Mesenchymal stem cell (in vitro differentiated cells and primary cell): ENCODE data around the gene LDHB.

ENCODE experiments used
- DNase-seq: peaks from one replicate; pipeline ENCODE4 v3.0.0-alpha.2; 2013
- H2AFZ ChIP-seq: one replicate; pipeline ENCODE4 v1.6.1; 2013; ENCODE audit warnings: low read depth, mild to moderate bottlenecking, control low read depth, inconsistent platforms, low read length, moderate library complexity
- H2AK5ac ChIP-seq: 2 replicates; pipeline ENCODE4 v1.6.1; 2013; ENCODE audit warnings: low read length, moderate library complexity, mild to moderate bottlenecking, inconsistent platforms; ENCODE audit not compliant: severe bottlenecking
- H2BK120ac ChIP-seq: one replicate; pipeline ENCODE4 v1.6.1; 2013; ENCODE audit warnings: low read depth, mild to moderate bottlenecking, inconsistent platforms, low read length, moderate library complexity
- H2BK12ac ChIP-seq, 2 experiments: one replicate each; pipeline ENCODE4 v1.6.1; 2013; ENCODE audit warnings: inconsistent platforms in 2 of 2, low read length in 2 of 2, mild to moderate bottlenecking in 2 of 2, moderate library complexity in 2 of 2, control low read depth in 1 of 2
- H2BK15ac ChIP-seq: one replicate; pipeline ENCODE4 v1.6.1; 2013; ENCODE audit warnings: mild to moderate bottlenecking, low read depth, inconsistent platforms; ENCODE audit not compliant: poor library complexity, severe bottlenecking
- H2BK5ac ChIP-seq: 2 replicates; pipeline ENCODE4 v1.6.1; 2013; ENCODE audit warnings: low read depth, mild to moderate bottlenecking, low read length, control low read depth, inconsistent platforms; ENCODE audit not compliant: poor library complexity, severe bottlenecking
- H3K14ac ChIP-seq, 2 experiments: one replicate each; pipeline ENCODE4 v1.6.1; 2013; ENCODE audit warnings: inconsistent platforms in 2 of 2, low read length in 2 of 2, control low read depth in 1 of 2, mild to moderate bottlenecking in 1 of 2, moderate library complexity in 1 of 2
- H3K18ac ChIP-seq, 2 experiments: one replicate each; pipeline ENCODE4 v1.6.1; 2013; ENCODE audit warnings: inconsistent platforms in 2 of 2, low read length in 2 of 2, control low read depth in 1 of 2, low read depth in 1 of 2, mild to moderate bottlenecking in 1 of 2
- H3K23ac ChIP-seq, 2 experiments: one replicate each; pipeline ENCODE4 v1.6.1; 2013; ENCODE audit warnings: inconsistent platforms in 2 of 2, low read length in 2 of 2, mild to moderate bottlenecking in 2 of 2, moderate library complexity in 2 of 2, control low read depth in 1 of 2
- H3K27ac ChIP-seq: 2 replicates; pipeline ENCODE4 v1.5.1; 2013; ENCODE audit warnings: mild to moderate bottlenecking, moderate library complexity, low read length, control low read depth, inconsistent platforms; ENCODE audit not compliant: poor library complexity, severe bottlenecking
- H3K27me3 ChIP-seq, 2 experiments: 2 replicates each; pipeline versions ENCODE4 v1.6.1 to v1.7.0; 2013; ENCODE audit warnings: low read length in 2 of 2, mild to moderate bottlenecking in 2 of 2, moderate library complexity in 2 of 2, control low read depth in 1 of 2, inconsistent platforms in 1 of 2; ENCODE audit not compliant: control insufficient read depth in 1 of 2, insufficient read depth in 1 of 2
- H3K36me3 ChIP-seq, 2 experiments: 2 replicates each; pipeline versions ENCODE4 v1.6.1 to v1.7.0; 2013; ENCODE audit warnings: low read length in 2 of 2, control low read depth in 1 of 2, inconsistent platforms in 1 of 2, low read depth in 1 of 2, mild to moderate bottlenecking in 1 of 2; ENCODE audit not compliant: insufficient read depth in 2 of 2, control insufficient read depth in 1 of 2
- H3K4ac ChIP-seq, 2 experiments: one replicate each; pipeline ENCODE4 v1.6.1; 2013; ENCODE audit warnings: inconsistent platforms in 2 of 2, low read length in 2 of 2, mild to moderate bottlenecking in 2 of 2, moderate library complexity in 2 of 2, control low read depth in 1 of 2, low read depth in 1 of 2
- H3K4me1 ChIP-seq: 2 replicates; pipeline ENCODE4 v1.6.1; 2013; ENCODE audit warnings: low read depth, low read length, control low read depth; ENCODE audit not compliant: control insufficient read depth, insufficient read depth
- H3K4me2 ChIP-seq: 2 replicates; pipeline ENCODE4 v1.6.1; 2013; ENCODE audit warnings: low read length, mild to moderate bottlenecking, inconsistent platforms; ENCODE audit not compliant: poor library complexity, severe bottlenecking
- H3K4me3 ChIP-seq, 2 experiments: 2 replicates each; pipeline versions ENCODE4 v1.5.1 to v1.7.0; 2013; ENCODE audit warnings: low read length in 2 of 2, mild to moderate bottlenecking in 2 of 2, control low read depth in 1 of 2, low read depth in 1 of 2; ENCODE audit not compliant: insufficient read depth in 1 of 2
- H3K79me1 ChIP-seq: replicated peaks from 2 replicates; pipeline ENCODE4 v1.6.1; 2013; ENCODE audit warnings: mild to moderate bottlenecking, control low read depth, low read length, inconsistent platforms; ENCODE audit not compliant: poor library complexity, severe bottlenecking
- H3K9ac ChIP-seq: 2 replicates; pipeline ENCODE4 v1.7.0; 2013; ENCODE audit warnings: mild to moderate bottlenecking, low read length, moderate library complexity
- H3K9me3 ChIP-seq: 2 replicates; pipeline ENCODE4 v1.7.0; 2013; ENCODE audit warnings: mild to moderate bottlenecking, low read length; ENCODE audit not compliant: control insufficient read depth
- H4K8ac ChIP-seq: one replicate; pipeline ENCODE4 v1.6.1; 2013; ENCODE audit warnings: inconsistent platforms, mild to moderate bottlenecking, low read length, moderate library complexity
- H4K91ac ChIP-seq: one replicate; pipeline ENCODE4 v1.6.1; 2013; ENCODE audit warnings: mild to moderate bottlenecking, low read length, inconsistent platforms
- WGBS: methylation state at CpG from one replicate; pipeline ENCODE4 v1.1.7; 2013; ENCODE audit warnings: mixed read lengths; 5-methylcytosine and 5-hydroxymethylcytosine counted together

The LDHB gene

DNA sequence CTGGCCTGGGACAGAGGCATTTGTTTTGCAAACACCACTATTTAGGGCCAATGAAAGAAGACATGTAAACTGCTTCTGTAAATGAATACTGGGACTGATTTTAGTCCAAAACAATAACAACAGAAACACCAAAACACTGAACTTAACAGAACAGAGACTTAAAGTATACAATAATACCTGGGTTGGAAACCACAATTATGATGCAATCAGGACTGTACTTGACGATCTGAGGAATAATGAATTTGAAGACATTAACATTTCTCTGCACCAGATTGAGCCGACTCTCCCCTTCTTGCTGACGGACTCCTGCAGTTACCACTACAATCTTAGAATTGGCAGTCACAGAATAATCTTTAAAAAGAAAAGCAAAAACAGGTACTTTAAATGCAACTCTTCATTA, 13.9 kb downstream of the LDHB start:
- no peak overlapping the region for H2AFZ ChIP-seq
- H3K27me3 ChIP-seq: no peaks in the 10 kb centered on the region
- H3K36me3 ChIP-seq: peaks cover 8 to 95% of the 10 kb centered on the region in 2 experiments
- 87% methylated on average over 3 of the region's 3 CpGs for WGBS
- H3K9ac ChIP-seq: no peak overlapping the region
- H4K91ac ChIP-seq: no peak overlapping the region
- no peak overlapping the region for H3K4ac ChIP-seq
- H3K9me3 ChIP-seq: no peaks in the 10 kb centered on the region
- H3K4me3 ChIP-seq: no peak overlapping the region
- no peak overlapping the region for H2BK5ac ChIP-seq
- H3K14ac ChIP-seq: no peak overlapping the region
- H2BK120ac ChIP-seq: no peak overlapping the region
- DNase-seq: no peak
- H4K8ac ChIP-seq: no peak overlapping the region
- no peak overlapping the region for H3K18ac ChIP-seq
- no peak overlapping the region for H2BK12ac ChIP-seq
- no peak overlapping the region for H3K4me2 ChIP-seq
- H3K27ac ChIP-seq: no peak overlapping the region
- peaks cover 2% of the 10 kb centered on the region for H3K79me1 ChIP-seq
- no peak overlapping the region for H3K23ac ChIP-seq
- H2AK5ac ChIP-seq: no peak overlapping the region
- H2BK15ac ChIP-seq: no peak overlapping the region
- H3K4me1 ChIP-seq: peaks cover 3% of the 10 kb centered on the region

DNA sequence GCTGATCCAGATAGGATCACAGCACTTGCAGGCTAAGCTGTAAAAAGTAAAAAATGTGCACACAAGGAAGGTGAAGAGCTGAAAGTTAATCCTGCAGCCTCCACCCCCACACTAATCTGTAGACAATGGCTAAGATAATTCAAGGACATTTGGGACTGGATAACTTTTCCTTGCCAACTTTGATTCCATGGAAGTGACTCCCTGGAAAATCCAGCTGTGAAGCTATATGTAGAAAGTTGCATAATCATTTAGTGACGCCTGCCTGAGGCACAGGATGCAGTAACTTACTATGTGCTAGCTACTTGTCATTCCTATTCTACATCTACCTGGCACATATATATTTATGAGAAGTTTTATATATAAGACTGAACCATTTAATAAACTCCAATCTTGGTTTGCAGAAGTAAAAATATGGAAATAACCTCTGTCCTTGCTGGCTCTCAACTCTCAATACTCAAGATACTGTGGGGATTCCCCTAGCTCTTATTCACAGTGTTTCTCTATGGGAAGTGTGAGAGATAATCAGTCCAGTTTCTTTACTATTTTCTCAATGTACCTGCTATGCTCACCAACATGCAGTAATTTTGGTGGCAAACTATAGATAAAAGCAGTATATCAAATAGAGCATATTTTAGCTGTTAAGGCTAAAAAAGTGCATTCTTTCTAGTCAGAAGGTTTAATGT, 14.8 kb downstream of the LDHB start:
- Histone ChIP-seq H2AK5ac (no peak overlapping the region), H3K18ac (no peak overlapping the region), H2BK12ac (no peak overlapping the region), H2BK15ac (no peak overlapping the region), H4K8ac (no peak overlapping the region), H2BK5ac (no peak overlapping the region), H3K27me3 (no peaks in the 10 kb centered on the region), H3K4me3 (no peak overlapping the region), H3K9ac (no peak overlapping the region), H3K36me3 (peaks cover 3 to 95% of the 10 kb centered on the region in 2 experiments), H3K23ac (no peak overlapping the region), H3K4ac (no peak overlapping the region), H3K9me3 (no peaks in the 10 kb centered on the region), H2BK120ac (no peak overlapping the region), H4K91ac (no peak overlapping the region), H3K79me1 (no peaks in the 10 kb centered on the region), H3K4me2 (no peak overlapping the region), H3K27ac (peak overlapping the region; percentile 45), H3K14ac (no peak overlapping the region), H3K4me1 (peaks cover 3% of the 10 kb centered on the region), H2AFZ (no peak overlapping the region)
- DNase-seq: peak; percentile 66
- no CpG with 5 or more reads among the region's 1 CpG for WGBS

DNA sequence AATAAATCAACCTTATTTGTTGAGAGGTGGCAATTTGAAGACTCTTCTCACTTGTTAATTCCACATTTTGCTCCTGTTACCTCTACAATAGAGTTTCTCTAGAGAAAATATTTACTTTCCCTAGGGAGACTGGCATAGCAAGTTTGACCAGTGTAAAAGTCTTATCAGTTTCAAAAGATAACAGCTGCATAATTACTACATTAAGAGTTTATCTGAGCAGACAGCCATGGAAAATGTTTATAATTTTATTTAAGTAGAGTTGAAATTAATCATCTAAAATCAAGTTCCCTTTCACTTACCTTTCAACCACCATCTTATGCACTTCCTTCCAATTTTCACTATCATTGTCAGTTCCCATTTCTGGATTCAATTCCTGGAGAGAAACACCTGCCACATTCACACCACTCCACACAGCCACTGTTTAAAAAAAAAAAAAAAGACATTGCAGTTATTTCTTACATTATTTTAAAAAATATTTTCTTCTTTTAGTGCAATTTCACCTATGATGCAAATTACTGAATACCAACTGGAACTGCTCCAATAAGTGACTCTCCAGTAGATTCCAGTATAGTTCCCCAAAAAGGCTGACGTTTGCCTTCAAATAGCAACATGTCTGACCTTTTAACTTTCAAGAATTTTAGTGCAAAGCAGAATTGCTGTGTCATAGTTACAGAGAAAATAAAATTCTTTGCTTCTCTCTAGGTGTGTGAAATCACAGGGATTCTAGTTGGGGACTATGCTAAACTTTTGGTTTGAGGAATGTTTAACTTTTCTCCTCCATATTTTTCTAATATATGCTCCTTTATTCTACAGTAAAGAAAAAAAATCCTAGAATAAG, 19.4 kb downstream of the LDHB start:
- 80% methylated on average over 1 of the region's 1 CpG for WGBS
- no peaks in the 10 kb centered on the region for H3K27me3 ChIP-seq

DNA sequence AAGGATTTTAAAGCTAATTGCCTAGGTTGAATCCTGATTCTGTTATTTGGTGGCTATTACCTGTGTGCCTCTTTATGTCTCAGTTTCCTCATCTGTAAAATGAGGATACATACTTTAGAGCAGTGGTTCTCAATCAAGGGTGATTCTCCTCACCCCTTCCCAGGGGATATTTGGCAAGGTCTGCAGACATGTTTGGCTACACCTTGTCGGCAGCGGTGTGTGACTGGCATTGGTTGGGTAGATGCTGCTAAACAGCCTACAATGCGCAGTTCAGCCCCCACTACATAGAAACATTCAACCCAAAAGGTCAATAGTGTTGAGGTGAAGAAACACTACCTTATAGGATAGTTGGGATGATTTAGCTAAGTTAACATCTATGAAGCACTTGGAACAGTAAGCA, 23.4 kb downstream of the LDHB start:
- no peaks in the 10 kb centered on the region for H3K9me3 ChIP-seq
- H2AK5ac ChIP-seq: no peak overlapping the region
- no peaks in the 10 kb centered on the region for H3K4me1 ChIP-seq
- H3K9ac ChIP-seq: no peak overlapping the region
- H3K18ac ChIP-seq: no peak overlapping the region
- H3K36me3 ChIP-seq: peaks cover 10 to 67% of the 10 kb centered on the region in 2 experiments
- H4K8ac ChIP-seq: no peak overlapping the region
- no peak overlapping the region for H3K4ac ChIP-seq
- H2AFZ ChIP-seq: no peak overlapping the region
- H3K79me1 ChIP-seq: no peaks in the 10 kb centered on the region
- no CpG with 5 or more reads among the region's 3 CpGs for WGBS
- H2BK12ac ChIP-seq: no peak overlapping the region
- no peak overlapping the region for H3K27ac ChIP-seq
- no peak overlapping the region for H3K14ac ChIP-seq
- no peak overlapping the region for H4K91ac ChIP-seq
- no peak overlapping the region for H3K4me3 ChIP-seq
- H3K27me3 ChIP-seq: no peaks in the 10 kb centered on the region
- H2BK15ac ChIP-seq: no peak overlapping the region
- no peak overlapping the region for H3K23ac ChIP-seq
- no peak overlapping the region for H2BK120ac ChIP-seq
- H2BK5ac ChIP-seq: no peak overlapping the region
- no peak for DNase-seq
- H3K4me2 ChIP-seq: no peak overlapping the region

More for the DNA sequence above, 19.4 kb downstream of the LDHB start:
- H3K9me3 ChIP-seq: no peaks in the 10 kb centered on the region
- no peak overlapping the region for H2BK15ac ChIP-seq
- no peak overlapping the region for H3K4me2 ChIP-seq
- no peak overlapping the region for H2AK5ac ChIP-seq
- no peak overlapping the region for H3K4ac ChIP-seq
- no peak overlapping the region for H4K8ac ChIP-seq
- H4K91ac ChIP-seq: no peak overlapping the region
- no peak overlapping the region for H2BK12ac ChIP-seq
- H3K4me1 ChIP-seq: no peaks in the 10 kb centered on the region
- H2BK5ac ChIP-seq: no peak overlapping the region
- no peak overlapping the region for H2AFZ ChIP-seq
- peak overlapping the region; percentile 49 for H3K27ac ChIP-seq
- no peak overlapping the region for H3K18ac ChIP-seq
- H3K79me1 ChIP-seq: no peaks in the 10 kb centered on the region
- DNase-seq: no peak
- no peak overlapping the region for H2BK120ac ChIP-seq
- H3K23ac ChIP-seq: no peak overlapping the region
- H3K14ac ChIP-seq: no peak overlapping the region
- H3K4me3 ChIP-seq: no peak overlapping the region
- peak overlapping the region; percentile 33 for H3K9ac ChIP-seq
- peaks cover 10 to 97% of the 10 kb centered on the region in 2 experiments for H3K36me3 ChIP-seq
